ENCODE results near the gene RASSF5. TPM values are rescaled to one million over a fixed set of nuclear protein-coding genes. Genes with fewer than 3 reads are reported as not detected.

RASSF5 gene, protein sequence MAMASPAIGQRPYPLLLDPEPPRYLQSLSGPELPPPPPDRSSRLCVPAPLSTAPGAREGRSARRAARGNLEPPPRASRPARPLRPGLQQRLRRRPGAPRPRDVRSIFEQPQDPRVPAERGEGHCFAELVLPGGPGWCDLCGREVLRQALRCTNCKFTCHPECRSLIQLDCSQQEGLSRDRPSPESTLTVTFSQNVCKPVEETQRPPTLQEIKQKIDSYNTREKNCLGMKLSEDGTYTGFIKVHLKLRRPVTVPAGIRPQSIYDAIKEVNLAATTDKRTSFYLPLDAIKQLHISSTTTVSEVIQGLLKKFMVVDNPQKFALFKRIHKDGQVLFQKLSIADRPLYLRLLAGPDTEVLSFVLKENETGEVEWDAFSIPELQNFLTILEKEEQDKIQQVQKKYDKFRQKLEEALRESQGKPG
- total RNA-seq: 9.3 TPM

DNA sequence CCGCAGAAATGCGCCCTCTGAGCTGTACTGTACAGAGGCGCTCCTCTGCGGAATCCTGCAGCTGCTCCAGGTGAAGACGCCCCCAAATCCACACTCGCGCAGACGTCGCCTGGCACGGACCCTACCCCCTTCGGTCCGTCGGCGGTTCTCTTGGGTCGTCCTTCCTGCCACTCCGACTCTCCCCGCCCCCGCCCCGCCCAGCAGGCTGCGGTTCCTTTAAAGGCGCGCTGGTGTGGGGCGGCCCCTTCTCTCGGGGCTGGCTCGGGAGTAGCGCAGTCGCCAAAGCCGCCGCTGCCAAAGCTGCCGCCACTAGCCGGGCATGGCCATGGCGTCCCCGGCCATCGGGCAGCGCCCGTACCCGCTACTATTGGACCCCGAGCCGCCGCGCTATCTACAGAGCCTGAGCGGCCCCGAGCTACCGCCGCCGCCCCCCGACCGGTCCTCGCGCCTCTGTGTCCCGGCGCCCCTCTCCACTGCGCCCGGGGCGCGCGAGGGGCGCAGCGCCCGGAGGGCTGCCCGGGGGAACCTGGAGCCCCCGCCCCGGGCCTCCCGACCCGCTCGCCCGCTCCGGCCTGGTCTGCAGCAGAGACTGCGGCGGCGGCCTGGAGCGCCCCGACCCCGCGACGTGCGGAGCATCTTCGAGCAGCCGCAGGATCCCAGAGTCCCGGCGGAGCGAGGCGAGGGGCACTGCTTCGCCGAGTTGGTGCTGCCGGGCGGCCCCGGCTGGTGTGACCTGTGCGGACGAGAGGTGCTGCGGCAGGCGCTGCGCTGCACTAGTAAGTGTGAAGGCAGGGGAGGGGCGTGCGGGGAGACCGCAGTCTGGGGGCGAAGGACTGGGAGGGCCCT is at the start of gene RASSF5:
TSS of gene RASSF5 (plus strand) at position 248 of the 846 bp plus-strand sequence. CDS start at position 320, 72 bp downstream.
- no peak for DNase-seq

DNA sequence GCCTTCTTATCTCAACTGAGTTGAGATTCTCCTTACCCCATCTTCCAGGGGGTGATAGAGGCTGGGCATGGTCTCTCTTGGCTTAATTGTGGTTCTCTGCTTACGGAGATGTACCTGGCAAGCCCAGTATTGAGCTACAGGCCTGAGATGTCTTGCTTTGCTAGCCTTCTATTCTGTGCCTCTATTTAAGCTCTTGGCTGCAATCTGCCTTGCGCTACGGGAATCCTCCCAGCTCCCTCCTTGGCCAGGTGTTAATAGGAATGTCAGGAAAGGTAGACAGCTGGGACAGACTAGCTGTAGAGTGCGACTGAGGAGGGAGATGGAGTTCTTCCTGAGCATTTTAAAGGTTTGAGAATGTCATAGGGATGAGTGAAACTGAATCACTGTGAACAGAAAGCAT is 47.6 kb upstream of the RASSF5 start:
- no peak for DNase-seq

DNA sequence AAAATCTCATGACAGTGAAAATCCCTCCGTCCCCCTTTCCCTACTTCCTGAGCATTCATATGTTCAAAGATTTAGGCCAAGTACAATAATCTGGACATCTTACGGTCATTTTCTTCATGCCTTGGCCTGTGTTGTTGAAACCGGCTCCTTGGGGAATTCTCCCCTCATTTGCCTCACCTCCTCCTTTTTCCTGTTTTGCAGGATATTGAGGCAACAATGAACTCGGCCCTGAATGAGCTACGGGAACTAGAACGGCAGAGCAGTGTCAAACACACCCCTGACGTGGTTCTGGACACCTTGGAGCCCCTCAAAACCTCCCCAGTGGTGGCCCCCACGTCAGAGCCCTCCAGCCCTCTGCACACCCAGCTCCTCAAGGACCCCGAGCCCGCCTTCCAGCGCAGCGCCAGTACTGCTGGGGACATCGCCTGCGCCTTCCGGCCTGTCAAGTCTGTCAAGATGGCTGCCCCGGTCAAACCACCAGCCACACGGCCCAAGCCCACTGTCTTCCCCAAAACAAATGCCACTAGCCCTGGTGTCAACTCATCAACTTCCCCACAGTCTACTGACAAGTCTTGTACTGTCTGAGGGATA is 46.4 kb upstream of the RASSF5 start:
- no peak for DNase-seq

DNA sequence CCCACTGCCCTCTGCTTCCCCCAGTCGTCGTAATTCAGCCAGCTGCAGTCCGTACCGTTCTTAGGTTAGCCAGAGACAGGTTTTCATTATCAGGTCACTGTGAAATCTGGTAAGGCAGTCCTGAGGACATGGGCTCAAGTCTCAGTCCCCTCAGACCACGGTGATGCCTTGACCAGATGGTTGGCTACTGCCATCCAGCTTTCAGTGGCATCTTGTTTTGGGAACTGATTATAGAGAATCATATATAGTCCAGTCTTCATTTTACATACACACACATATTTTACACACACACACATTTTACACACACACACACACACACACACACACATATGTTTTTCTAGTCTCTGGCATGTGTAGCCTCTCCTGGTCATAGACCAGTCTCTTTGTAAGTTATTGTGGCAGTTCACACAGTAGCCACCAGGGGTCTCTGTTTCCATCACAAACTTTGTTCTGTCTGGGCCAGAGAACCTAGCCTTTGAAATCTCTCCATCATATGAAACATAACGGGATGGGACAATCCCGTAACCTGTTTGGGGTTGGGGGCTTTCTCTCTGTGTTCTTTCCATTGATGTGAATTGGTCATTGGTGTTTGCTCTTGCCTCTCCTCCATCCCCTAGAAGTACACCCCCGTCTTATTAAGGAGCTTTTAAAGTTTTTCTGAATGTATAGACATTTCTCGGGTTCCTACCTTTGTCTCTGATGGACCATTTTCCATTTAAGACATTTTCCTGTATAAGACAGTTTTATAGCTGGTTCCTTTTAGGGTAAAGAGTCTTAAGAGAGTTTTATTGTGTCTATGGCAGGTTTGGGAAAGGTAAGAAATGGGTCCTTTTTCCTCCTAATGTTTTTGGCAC is 45.5 kb upstream of the RASSF5 start:
- DNase-seq: no peak

DNA sequence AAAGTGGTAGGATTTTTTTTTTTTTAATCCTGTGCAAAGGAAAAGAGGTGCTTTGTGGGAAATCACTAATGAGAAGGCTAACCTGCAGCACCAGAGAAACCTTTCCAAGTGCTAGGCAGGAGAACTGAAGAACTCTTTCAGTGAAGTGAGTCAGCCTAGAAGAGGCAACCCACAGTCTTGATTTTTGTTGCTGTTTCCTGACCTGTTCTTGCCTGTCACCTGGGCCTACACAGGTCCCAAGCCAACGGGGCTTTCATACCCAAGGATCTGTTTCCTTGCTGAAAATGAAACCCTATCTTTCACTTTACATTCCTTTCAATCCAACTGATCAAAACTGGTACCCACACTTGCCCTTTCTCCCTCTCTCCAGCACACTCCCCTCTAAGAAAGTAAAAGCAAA is 44.2 kb upstream of the RASSF5 start:
- no peak for DNase-seq

DNA sequence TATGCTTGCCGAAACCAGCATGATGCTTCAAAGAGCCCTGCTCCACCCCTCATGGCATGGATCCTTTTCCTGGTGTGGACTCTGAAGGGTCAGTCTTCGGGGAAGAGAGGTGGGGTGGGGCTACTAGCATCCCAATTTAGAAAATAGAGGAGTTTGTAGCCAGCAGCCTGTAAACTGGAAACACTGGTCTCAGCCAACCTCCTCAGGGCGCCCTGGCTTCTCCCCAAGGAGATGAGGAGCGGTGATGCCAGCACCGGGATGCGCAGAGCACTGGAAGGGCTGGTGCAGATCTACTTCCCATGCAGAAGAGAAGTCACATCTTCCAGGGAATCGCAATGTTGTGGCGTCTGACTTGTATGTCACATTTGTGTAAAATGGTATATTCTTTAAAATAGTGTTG is 43.4 kb upstream of the RASSF5 start:
- DNase-seq: no peak

DNA sequence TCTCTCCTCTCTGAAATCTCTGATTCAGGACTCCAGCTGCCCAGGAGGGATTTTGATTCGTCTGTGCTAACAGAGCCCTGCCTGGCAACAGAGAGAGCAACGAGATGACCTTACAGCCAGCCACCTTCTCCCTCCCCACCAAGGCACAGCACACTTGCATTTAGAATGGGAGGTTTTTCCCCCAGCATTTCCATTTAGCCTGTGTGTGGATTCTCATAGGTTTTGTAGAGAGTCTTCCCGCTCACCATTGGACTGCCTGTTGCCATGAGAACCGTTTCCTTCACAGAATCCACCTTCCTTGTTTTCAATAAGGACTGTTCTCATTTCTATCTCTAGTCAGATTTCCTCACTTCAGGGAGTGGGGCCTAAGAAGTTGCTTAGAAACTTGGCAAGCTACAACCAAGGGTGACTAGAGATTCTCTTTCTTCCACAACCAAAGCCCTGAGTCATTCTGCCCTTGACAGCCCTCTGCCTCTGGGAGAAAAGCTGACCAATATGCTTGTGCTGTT is 42.8 kb upstream of the RASSF5 start:
- DNase-seq: no peak

DNA sequence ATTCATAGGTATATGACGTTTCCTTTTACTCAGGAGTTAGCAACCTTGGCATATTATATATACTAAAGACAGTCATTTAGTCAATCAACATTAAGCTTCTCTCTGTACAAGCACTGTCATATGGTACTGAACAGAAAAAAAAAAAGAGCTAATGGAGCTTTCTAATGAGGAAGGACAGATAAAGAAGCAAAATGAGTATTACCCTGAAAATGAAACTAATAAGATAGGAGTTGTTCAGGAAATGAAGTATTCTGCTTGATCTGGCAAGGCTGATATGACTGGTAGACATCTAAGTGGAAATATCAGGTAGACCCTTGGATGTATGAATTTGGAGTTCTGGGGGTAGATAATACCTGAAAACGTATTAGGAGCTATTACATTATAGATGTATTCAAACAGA is 41.4 kb upstream of the RASSF5 start:
- no peak for DNase-seq

DNA sequence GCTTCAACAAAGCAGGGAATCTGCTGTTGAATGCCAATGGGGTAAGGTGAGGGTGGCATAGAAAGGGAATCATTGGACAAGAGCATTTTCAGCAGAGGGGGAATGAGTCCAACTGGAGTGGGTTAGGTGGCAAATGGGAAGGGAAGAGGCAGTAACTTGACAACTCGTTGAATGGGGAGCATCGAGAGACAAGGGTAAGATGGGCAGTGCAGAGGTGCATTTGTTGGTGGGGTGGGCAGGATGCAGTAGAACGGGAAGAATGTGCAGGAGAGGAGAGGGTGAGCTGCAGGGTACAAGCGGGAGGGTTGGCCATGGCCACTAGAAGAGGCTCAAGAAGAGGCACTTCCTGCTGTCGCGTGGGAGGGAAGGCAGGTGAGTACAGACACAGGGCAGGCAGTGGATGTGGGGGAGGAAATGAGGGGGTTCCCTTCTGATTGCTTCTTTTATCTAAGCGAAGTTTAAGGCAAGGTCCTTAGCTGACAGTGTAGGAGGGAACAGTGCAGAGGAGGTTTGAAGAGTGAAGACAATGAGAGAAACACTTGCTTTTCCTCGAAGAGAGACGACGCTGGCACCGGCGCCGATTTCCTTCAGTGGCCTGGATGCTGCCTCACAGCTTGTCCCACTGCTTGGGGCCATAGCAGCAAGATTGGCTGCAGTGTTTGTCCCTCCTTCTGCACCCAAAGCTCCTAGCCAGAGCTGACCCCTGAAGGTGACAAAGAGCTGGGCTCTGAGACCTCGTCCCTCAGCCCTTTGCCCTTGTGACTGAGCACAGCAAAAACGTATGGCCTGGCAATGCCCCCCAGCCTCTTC is 40.3 kb upstream of the RASSF5 start:
- DNase-seq: no peak

DNA sequence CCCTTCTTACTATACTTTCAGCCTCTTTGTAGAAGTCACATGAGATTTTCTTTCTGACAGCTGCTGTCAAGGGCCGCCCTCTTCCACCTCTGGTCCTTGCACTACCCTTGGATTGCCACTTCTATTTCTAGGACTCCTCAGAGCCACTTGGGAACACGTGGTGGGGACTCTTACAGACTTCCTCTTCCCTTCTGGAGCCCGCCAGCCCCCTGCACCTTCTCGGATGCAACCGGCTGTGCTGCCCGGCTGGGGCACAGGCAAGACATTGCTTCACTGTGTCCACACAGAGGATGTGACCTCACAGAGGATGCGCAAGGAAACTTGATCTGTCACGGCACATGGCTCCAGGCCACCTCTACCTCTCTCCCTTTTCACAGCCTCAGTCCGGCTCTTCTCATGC is 39.4 kb upstream of the RASSF5 start:
- no peak for DNase-seq

DNA sequence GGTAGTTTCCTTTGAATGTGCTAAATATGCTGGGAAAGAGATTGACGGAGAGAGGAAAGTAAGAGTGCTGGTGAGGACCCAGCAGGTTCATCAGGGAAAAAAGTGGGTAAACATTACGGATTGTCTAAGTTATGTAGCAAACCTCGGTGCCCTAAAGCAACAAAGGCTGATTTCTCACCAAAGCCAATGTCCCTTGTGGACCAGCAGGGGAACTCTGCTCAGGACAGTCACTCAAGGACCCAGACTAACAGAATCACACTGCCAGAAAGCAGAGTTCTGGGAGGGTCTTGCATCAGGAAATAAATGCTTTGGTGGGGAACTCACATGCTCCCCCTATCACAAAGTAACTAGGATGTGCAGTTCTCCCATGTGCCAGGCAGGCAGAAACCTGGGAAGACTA is 38.8 kb upstream of the RASSF5 start:
- no peak for DNase-seq

DNA sequence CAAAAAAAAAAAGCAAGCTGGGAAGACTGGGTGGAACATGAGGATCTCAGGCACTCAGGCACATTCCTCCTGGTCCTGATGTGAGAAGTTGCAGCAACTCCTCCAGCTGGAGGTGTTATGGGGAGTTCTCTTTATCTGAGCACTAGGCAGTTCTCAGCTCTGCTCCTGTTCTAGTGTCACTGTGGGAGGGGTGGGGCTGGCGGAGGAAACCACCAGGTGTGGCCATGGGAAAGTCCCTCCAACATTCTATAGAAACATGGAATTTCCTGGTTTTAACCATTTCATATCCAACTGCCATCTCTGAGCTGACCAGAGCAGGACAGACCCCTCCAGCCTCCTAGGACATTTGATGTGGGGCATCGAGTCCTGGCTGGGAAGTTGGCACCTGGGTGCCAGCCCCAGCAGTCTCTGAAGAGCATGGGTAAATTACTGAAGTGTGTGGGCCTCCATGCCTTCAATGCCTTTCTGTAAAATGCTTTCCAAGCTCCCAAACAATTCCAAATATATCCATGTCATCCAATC is 37.9 kb upstream of the RASSF5 start:
- no peak for DNase-seq

DNA sequence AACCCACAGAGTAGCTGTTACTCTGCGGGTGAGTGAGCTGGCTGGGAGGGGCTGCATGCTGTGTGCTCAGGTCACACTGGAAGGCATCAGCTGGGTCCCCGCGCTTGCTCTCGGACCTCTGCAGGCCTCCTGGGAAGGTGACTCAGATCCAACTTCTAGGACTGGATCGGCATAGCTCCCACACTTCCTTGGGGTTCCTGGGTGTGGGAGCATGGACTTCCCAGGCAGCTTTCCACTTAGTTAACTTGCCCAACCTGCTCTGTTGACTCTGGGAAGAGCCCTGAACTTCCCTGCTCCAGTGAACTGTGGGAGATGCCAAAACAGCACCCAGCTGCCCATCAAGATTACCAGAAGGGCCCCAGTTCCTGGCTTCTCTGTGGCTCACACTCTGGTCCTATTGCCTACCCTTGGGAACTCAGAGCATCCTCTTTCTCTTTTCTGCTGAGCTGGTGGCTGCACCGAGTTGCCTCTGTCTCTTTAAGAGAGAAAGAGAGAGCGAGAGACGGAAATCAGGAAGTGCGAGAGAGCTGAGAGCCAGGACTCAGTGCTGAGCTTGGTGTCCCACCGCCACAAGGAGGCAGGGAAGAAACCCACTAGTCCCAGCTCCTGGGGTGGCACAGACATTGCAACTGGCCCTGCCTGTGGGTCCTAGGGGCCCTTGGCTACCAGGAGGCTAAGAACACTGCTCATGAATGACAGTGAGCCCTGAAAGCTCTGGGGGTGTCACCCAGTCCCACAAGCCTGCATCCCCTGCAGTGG is 37.2 kb upstream of the RASSF5 start, which contains the start of gene IKBKE:
TSS of gene IKBKE (plus strand) at position 544 of the 759 bp plus-strand sequence. CDS start 2,752 bp downstream, outside the sequence.
- peak; percentile 47 for DNase-seq

DNA sequence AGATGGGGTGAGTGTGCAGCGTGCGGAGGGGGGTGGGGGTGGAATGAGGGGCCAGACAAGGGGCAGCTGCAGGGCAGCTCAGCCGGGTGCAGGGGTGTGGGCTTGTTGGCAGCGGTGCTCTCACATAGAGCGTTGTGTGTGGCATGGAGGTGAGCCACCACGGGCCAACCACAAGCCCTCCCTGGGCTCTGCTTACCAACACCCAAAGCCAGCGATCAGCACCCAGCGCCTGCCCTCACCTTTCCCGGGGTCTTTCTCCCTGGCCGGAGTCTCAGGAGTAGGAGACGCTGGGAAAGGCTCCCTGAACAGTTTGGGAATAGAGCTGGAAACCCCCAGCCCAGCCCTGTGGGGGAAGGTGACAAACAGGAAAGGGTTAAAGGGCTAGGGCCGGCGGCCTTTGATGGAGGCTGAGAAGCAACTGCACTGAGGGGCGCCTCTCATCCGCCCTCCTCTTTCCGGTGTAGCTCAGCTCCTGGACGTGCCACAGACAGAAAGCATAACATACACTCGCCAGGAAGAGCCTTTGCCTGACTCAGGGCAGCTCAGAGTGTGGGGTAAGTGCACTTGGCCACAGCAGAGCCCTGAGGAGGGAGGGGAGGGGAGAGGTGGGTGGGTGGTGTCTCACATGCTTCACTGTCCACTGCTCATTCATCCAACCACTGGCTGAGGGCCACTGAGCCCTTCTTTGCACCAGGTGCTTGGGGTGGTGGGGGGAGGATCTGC is 36.5 kb upstream of the RASSF5 start:
- DNase-seq: no peak

DNA sequence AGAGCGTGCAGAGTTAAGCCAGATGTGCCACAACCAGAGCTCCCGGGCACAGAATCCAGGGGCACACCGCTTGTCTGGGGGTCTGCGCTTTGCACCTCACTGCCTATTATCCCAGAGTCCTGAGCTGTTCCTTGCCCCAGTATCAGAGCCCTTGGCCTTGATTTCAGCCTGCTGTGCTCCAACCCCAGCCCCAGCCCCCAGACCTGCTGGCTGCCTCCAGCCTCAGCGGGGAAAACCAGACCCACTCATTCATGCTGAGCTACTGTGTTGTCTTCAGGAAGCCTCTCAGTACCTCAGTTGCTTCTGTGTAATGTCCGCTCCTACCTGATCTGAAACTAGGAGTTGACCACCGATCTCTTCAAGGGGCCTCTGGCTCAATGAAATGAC is 35.9 kb upstream of the RASSF5 start:
- no peak for DNase-seq

DNA sequence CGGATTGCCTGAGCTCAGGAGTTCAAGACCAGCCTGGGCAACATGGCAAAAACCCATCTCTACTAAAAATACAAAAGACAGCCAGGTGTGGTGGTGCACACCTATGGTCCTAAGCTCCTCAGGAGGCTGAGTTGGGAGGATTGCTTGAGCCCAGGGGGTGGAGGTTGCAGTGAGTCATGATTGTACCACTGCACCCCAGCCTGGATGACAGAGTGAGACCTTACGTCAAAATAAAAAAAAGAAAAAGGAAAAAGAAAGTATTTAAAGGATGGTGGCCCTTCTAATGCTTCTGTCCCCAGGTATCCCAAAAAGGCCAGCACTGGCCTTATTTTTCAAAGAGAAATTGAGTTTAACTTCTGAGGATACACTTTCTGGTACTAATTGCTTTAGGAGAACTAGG is 35.3 kb upstream of the RASSF5 start:
- DNase-seq: no peak

DNA sequence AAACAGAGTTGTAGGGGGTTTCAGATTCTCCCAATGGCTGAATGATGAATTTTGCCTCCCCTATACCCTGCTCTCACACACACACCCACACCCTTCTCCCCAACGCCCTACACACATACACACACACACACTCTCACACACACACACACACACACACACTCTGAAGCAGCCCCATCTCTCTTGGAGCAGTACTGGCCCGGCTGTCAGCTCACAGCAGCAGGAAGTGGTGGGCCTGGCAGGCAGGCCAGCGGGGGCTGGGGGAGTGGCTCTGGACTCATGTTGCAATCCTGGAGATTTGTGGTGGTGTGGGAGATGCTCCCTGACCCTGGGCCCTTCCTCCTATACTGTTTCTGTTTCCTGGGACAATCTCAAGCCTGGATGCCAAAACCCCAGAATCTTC is 34.9 kb upstream of the RASSF5 start:
- DNase-seq: no peak

DNA sequence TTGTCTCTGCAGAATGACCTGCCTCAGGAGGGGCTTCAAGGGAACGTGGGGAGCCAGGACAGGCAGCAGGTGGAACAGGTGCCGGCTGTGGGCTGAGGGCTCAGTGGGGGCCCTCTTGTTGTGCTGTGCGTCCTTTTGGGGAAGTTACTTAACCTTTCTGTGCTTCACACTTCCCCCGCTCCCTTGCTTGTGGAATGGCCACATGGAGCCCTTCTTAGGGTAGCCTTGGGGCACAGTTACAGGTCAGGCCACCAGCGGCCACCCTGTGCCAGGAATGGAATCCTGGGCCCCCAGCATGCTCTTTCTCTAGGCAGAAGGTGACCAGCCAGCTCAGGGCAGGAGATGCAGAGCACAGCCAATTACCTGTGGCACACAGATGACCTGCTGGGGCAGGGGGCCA is 34.4 kb upstream of the RASSF5 start:
- no peak for DNase-seq

DNA sequence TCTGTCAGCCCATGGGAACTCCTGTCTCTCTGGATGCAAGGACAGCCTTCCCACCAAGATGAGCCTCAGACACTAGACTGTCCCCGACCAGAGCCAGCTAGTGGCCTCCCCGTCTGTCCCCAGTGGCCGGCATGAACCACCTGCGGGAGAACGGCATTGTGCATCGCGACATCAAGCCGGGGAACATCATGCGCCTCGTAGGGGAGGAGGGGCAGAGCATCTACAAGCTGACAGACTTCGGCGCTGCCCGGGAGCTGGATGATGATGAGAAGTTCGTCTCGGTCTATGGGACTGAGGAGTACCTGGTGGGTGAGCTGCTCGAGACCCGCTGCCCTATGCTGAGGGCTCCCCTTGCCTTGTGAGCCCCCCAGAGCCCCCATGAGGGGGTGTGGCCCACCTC is 31.3 kb upstream of the RASSF5 start:
- no peak for DNase-seq

Measured in skin of body (tissue), 2 donors.